HG03575 (cell line): ENCODE data around the gene RSPH10B2.
"Not testable (repeated sequence)": the region's sequence is repeated elsewhere in the genome, so short reads cannot be mapped to it uniquely, and the experiment has no call there.

ENCODE experiments used
- ATAC-seq: cut with Tn5 transposase; IDR thresholded peaks from one replicate; pipeline ENCODE4 v1.9.1; 2021; ENCODE audit not compliant: unreplicated experiment, insufficient number of reproducible peaks, low FRiP score; ENCODE audit errors: extremely low read depth

RSPH10B2 gene

DNA sequence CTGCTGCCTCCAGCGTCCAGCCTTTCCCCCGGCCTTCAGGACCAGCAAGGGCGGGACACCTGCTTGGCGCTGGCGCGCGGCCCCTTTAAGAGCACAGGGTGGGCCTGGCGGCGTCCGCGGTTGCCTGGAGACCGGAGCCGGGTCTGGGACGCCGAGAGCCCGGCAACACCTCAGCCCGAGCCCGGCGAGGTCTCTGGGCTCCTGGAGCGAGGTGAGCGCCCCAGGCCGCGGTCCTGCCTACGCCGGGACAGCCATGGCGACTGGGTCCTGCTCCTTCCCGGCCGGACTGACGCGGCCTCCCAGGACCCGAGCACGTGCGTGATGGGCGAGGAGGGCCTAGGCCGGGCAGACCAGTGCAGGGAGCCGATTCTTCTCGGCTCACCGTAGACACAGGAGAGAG, at the start of gene RSPH10B2:
RSPH10B2 (plus strand) TSS at position 140 of the 400 bp plus-strand sequence. CDS start 3,575 bp downstream, outside the sequence.
- ATAC-seq: not testable (repeated sequence)

DNA sequence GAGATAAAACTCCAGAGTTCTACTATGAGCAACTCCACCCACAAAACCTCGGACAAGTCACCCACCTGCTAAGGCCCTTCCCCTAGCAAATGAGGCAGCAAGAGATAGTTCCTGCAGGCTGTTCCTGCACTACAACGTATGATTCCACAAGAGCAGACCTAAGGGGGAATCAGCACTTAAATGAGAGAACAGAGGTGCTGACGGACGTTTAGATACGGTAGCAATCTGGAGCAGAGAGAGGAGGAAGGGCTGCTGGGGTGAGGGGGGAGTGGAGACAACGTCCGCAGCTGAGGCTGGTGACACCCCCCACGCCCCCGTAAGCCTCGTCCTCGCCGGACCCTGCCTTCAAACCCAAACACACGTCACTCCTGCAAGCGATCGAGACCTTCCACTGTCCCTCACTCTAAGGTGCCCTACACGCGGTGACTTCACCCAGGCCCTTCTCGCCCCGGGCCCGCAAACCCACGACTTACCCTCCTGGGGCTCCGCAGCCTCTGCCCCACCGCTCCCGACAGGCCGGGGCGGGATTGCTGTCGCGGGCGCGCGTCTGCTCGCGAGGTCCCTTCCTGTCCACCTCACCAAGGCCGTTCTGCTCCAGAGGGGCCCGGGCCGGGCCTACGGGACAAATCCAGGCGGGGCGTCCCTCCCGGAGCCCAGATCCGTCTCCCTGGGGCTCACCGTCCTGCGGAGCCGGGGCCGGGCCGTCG, 47.8 kb upstream of the RSPH10B2 start:
- ATAC-seq: no peak

DNA sequence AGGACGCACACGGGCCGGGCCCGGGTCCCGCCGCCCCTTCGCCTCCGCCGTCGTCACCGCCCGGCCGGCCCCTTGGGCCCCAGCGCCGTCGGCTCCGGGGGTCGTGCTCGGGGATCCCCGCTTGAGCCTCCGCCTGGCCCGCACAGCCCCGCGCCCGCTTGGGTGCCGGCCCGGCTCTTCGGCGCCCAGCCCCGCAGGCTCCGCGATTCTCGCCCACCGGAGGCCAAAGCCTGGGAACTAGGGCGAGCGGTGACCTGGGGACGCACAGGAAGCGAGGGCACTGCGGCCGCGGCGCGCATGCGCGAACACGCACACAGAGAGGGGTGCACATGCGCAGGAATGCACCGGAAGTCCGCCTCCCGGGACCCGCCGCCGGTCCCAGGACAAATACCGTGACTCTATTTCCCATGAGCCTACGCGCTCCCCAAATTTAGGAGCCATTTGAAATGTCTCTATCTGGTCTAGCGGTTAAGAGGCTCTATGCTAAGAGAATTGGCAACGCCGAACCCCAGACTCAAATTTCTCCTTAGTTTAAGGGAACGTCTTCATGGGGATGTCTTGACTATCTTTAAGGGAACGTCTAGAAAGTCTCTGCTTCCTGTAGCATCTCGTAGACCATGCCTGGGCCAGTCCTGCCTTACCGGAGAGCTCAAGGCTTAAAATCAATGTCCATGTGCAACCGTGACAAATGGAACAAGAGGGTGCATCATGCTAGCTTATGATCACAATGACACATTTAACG, 47.1 kb upstream of the RSPH10B2 start, which contains the start of gene ZNF12:
ZNF12 (minus strand) TSS at position 282 of the 742 bp plus-strand sequence. CDS start 1,774 bp downstream, outside the sequence.
- ATAC-seq: peak; percentile 62

DNA sequence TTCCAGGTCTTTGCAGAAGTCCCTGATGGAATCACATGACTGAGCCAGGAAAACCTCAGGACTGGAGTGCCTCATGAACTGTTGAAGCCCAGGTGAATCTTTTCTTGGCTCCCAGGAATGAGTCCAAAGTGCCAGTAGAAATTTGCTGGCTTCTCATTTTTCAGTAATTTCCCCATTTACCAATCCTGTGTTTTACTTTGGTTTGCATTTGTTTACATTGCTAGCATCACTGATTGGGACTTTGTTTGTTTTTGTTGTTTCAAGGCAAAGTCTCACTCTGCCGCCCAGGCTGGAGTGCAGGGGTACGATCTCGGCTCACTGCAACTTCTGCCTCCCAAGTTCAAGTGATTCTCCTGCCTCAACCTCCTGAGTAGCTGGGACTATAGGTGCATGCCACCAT, 45.6 kb upstream of the RSPH10B2 start:
- no peak for ATAC-seq

DNA sequence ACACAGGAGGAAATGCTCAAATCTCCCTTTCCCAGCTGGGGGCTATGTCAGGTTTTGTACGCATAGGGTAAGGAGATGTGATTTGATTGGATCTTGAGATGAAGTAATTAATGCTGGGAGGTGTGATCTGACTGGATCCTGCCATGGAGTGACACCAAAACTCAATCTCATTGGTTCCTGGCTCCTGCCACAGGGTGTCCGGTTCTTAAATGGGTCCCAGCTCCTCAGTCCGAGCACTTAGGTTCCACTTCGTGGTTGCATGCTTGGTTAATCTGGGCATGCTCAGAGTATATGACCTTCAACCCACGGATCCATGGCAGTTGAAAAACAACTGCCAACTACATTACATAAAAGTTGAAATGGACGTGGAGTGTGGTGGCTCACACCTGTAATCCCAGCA, 44.1 kb upstream of the RSPH10B2 start:
- no peak for ATAC-seq

DNA sequence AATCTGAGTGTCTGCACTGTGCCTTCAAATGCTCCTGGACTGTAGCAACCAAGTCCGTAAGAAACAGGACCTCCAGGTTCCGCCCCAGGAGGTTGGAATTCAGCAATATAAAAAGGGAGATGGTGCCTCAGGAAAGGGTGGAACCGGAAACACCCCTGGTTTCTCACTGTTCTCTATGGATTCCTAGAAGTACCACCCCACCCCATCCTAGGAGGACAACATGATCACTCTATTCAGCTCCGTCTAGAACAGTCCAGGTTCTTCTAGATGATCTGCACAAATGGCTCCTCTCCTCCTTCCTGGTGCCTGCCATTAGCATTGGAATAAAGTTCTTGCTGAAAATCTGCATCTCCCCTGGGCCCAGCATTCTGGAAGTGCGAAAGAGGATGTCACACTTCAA, 39.5 kb upstream of the RSPH10B2 start:
- no peak for ATAC-seq

DNA sequence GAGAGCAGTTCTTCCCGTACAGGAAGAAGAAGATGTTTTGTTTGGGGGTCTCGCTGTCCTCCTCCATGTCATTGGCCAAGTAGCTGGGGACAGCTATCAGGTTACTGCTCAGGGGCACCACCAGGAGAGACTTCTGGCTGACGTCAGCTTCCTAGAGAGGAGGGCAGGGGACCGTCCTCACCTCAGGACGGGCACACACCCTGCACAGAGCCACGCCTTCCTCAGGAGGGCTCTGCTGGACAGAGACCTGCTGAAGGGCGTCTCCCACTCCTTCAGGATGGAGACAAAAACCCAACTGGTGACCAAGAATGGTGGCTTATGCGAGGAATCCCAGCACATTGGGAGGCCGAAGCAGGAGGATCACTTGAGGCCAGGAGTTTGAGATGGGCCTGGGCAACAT, 38.0 kb upstream of the RSPH10B2 start:
- ATAC-seq: not testable (repeated sequence)

DNA sequence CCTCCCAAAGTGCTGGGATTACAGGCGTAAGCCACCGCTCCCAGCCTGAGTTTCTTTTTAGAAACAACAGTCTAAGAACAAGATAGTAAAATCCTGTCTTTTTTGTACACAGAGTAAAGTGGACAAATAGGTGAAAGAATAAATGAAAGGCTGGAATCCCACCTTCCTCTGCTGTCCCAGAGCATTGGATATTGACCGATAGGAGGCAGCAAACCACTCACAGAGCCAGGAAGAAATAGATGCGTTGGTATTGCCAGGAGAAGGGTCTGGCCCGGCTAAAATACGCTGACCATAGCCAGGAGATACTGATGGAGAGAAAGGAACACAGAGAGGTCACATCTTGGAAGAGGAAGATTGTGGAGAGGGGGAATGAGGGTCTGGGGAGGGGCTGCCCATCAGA, 35.8 kb upstream of the RSPH10B2 start:
- no peak for ATAC-seq

DNA sequence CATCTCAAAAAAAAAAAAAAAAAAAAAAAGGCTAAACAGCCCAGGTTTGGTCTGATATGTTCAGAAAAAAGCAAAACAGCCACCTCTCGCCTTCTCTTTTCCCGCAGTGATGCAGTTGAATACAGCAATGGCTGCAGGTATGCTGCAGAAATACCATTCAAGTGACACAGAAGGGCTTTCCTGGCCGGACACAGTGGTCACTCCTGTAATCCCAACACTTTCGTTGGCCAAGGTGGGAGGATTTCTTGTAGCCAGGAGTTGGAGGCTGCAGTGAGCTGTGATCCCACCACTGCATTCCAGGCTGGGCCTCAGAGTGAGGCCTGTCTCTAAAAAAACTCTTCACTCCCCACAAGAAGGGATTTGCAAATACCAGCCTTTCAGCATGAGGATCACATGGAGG, 29.6 kb upstream of the RSPH10B2 start:
- ATAC-seq: not testable (repeated sequence)

DNA sequence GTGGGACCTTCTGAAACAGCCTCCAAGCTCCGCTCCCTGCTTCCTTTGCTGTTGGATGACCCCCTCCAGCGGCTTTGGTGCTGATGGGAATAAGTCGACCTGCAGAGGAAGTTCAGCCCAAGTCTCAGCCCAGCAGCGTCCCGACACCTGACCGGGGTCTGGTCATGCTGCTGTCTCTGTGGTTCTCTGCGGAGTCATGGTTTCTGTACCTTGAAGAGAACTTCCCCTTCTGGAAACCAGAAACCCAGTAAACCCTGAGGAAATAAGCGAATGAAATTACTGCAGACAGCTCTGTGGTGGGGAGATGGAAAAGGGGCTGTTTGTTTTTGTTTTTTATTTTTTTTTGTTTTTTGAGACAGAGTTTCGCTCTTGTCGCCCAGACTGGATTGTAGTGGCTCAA, 28.9 kb upstream of the RSPH10B2 start:
- ATAC-seq: peak; percentile 57

DNA sequence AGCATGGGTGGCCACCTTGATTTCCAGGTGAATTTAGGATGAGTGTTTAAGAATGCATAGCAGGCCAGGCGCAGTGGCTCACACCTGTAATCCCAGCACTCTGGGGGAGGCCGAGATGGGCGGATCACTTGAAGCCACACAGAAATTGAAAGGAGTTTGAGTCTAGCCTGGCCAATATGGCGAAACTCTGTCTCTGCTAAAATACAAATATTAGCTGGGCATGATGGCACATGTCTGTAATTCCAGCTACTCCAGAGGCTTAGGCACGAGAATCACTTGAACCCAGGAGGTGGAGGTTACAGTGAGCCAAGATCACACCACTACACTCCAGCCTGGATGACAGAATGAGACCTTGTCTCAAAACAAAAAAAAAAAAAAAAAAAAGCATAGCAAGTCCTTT, 27.6 kb upstream of the RSPH10B2 start:
- not testable (repeated sequence) for ATAC-seq

DNA sequence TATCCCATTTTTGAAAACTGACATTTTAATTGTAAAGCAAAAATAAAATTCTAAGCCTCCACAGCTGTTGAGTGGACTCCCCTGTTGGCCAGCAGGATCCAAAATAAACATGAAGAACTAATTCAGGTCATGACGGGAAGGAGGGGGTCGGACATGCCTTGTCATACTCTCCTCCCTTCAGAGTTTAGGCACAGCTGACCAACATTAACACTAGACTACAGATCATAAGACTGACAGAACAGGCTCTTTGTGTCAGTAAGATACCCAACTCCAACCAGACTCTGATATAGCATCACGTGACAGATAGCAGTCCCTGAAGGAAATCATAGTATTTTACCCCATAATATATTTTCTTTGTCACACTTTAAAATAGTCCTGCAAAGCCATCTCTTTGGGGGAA, 26.2 kb upstream of the RSPH10B2 start:
- ATAC-seq: no peak

DNA sequence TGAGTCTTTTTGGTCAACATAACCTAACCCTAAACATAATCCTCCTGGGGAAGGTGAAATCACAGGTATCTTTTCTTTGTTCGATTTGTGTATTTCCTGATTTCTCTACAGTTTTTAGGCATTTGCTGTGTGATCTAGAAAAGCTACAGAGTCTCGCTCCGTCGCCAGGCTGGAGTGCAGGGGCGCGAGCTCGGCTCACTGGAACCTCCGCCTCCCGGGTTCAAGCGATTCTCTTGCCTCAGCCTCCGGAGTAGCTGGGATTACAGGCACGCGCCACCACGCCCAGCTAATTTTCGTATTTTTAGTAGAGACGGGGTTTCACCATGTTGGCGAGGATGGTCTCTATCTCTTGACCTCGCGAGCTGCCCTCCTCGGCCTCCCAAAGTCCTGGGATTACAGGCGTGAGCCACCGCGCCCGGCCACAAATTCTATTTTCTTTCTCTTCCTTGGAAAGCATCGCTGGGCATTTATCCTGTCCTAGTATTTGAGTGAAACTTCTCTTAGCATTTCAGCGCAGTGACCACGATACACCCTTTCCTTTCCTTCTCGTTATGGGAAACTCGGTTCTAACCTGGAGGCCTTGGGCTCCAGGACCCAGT, 24.9 kb upstream of the RSPH10B2 start:
- ATAC-seq: not testable (repeated sequence)

DNA sequence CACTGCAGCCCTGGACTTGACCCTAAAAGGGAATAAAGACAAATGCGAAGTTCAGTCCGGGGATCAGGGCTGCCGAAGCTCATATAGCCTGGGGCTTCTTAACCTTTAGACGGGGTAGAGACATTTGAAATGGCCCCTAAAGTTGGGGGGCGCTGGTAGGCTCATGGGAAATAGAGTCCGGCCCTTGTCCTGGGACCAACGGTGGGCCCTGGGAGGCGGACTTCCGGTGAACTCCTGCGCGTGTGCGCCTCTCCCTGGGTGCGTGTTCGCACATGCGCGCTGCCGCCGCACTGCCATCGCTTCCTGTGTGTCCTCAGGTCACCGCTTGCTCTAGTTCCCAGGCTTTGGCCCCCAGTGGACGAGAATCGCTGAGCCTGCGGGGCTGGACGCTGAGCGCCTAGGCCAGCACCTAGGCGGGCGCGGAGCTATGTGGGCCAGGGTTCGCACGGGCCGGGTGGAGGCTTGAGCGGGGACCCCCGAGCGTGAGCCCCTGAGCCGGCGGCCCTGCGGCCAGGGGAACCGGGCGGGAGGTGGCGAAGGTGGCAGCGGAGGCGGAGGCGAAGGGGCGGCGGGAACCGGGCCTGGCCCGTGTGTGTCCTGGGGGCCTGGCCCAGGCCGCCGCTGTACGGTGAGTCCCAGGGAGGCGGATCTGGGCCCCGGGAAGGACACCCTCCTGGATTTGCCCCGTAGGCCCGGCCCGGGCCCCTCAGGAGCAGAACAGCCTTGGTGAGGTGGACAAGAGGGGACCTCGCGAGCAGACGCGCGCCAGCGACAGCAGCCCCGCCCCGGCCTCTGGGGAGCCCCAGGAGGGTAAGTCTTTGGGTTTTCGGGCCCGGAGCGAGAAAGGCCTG, 24.2 kb upstream of the RSPH10B2 start:
- ATAC-seq: peak; percentile 70

DNA sequence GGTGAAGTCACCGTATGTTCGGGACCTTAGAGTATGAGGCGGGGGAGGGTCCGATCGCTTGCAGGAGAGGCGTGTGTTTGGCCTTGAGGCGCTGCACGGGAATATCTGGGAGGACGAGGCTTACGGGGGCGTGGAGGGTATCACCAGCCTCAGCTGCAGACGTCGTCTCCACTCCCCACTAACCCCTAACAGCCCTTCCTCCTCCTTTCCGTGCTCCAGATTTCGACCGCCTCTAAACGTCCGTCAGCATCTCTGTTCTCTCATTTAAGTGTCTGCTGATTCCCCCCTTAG, 23.6 kb upstream of the RSPH10B2 start:
- ATAC-seq: no peak

DNA sequence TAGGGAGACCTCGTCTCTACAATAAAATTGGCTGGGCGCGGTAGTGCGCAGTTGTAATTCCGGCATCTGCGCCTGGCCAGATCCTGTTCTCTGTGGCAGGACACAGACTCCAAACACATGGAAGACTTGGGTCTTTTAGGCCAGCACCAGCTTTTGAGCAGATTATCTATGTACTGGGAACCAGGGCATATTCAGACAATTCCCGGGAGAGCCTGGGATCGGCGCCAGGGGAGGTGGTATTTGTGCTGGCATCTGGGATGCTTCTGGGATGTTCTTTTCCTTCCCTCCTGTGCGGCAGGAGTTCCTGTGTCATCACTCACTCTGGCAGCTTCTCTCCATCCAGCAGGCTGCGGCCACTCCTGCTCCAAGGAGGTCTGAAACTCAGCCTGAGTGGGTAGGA, 15.5 kb upstream of the RSPH10B2 start:
- ATAC-seq: not testable (repeated sequence)

DNA sequence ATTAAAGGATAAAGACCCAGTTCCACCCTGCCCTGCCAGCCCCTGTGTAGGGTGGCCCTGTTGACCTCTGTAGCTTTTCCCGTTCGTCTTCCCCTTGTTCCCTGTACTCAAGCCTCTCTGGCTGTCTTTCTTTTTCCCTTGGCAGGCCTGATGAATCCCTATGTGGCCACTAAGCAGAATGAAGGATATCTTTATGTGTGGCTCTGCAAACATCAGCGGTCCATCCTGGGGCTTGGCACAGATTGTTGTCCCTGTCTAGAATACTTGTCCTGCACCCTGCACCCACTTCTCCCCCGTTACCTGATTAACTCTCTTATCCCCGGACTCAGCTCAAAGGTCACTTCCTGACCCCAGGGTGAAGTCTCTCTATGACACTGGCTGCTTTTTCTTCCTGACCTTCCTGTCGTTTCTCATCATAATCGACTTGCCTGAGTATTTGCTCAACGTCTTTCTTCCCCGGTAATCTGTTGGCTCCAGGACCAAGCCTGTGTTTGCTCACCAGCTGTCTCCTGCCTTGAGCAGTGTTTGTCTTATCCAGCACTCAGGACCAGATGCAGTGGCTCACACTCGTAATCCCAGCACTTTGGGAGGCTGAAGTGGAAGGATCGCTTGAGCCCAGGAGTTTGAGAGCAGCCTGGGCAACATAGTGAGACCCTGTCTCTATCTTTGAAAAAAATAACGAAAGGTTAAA, 9.3 kb upstream of the RSPH10B2 start:
- ATAC-seq: not testable (repeated sequence)

DNA sequence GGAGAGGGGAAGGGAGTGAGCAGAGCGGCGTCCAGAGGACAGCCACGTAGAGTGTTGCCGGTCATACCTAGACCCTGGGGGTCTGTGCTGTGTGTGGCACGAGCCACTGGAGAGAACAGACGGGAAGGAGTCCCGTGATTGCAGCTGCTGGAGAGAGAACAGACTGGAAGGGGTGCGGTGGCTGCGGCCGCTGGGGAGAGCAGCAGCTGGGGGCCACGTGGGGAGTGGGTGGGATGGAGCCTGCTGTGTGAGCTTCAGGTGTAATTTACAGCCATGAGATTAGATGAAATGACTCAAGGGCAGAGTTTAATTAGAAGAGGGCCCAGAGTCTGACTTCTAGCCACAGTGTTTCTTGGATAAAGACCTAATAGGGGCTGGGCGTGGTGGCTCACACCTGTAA, 4.6 kb upstream of the RSPH10B2 start:
- ATAC-seq: not testable (repeated sequence)

DNA sequence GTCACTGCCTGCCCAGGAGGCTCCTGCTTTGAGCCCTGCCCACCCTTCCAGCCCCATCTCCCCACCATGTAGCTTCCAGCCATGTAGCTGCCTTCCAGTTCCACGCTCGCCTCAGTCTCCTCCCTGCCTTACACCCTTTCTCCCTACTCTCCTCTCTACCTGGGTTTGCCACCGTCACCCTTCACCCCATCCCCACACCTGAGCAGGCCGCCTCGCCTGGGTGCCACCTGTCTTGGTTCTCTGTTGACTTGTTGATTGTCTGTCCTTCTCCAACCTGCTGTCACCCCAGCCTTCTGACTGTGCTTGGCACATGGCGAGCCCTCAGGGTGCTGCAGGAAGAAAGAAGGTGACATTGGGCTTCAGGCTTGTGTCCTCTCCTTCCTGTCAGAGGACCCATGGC, 3.7 kb upstream of the RSPH10B2 start:
- ATAC-seq: not testable (repeated sequence)
